HG02798 (cell line): Measurements from ENCODE around the gene ARHGAP29.

Experiments
- ATAC-seq: cut with Tn5 transposase; IDR thresholded peaks from one replicate; pipeline ENCODE4 v1.9.1; 2021; ENCODE audit warnings: mild to moderate bottlenecking; ENCODE audit not compliant: unreplicated experiment, poor library complexity

ARHGAP29 gene

DNA sequence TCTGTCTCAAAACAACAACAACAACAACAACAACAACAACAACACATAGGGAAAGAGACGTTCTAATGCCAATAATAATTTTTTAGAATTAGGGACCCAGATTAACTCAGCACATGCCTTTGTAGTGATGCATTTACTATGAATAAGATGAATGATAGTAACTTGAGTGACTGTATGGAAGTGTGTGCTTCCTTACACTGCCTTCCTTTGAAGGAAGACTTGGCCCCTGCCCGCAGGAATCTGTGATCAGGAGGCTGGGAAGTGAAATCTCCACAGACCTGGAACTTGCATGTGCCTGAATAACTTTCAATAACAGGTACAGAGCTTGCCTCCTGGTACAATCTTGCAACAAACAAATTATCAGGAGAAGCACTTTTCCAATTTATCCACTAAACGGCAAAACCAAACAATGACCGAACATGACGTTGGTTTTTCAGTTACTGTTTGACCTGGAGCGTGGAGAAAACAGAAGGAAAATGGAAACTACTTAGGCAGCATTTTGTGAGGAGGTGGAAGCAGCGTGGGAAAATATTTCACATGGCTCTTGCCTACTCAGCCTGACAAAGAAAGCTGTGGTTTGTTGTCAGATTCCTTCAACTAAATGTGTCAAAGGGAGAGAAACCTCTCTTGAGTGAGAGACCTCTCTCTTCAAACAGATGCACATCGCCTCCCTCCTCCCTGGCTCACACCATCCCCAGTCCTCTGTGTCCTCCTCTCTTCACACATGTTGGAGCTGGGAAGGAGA is 106.4 kb downstream of the ARHGAP29 start:
- ATAC-seq = no peak

DNA sequence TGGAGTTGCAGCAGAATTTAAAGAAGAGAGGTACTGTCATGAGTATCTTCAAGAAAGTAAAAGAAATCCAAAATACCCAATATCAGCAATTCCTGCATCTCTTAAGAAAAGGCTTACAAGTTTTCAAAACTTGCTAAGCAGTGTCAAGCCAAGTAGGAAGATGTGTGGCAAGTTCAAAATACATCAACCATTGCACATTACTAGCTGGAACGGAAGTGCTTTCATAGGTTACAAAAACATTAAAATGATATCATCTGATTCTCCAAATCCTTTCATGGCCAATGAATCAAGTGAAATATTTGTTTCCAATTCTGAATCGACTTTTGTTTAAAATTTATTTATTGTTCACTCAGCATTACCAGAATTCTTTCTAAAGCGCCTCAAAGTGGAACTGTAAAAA is 110.7 kb downstream of the ARHGAP29 start:
- no peak for ATAC-seq

DNA sequence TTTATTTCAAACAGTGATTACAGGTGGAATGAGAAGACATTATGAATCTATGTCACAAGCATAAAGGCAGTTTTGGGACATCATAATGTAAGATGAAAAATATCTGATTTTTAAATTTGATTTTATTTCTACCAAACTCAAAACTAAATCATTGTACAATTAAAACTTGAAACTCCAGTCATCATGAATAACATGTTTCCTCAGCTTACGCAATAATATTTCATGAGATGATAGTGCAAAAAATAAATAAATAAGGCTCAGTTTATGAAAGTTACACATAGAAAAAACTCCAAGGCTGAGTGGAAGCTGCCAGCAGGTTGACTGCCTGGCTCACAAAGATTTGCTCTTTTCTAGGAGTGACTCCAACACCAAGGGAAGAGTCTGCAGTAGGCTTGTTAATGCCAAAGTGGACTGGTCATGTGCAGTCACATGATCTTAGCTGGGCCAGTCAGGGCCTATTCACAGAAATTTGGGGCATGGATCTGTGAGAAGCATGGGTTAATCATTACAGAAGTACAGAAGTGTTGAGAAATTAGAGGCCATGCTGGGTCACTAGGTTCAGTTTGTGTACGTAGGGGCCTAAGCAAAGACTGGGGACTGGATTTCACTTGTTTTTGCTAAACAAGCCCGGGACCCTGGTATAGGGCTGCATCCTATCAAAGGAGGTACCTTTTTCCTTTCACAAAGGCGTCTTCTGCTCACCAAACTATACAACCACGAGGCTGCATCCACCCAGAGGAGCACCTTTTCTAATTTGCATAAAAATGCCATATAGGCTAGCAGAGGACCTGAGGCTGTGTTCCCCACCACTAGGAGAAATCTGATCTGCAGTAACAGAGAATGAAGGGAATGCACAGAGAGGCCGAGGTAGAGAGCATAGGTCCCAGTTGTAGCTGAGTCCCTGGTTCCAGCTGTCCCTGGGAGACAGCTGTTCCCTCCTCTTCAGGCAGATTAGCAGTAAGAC is 111.6 kb downstream of the ARHGAP29 start:
- no peak for ATAC-seq

DNA sequence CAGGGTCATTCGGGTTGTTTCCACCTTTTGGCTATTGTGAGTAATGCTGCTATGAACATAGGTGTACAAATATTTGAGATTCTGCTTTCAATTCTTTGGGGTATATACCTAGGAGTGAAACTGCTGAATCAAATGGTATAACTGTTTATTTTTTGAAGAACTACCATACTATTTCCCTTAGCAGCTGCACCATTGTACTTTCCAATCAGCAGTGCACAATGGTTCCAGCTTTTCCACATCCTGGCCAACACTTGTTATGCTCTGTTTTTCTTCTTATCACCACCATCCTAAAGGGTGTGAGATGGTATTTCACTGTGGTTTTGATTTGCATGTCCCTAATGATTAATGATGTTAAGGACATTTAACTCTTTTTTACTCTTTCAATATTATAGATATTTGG is 112.8 kb downstream of the ARHGAP29 start:
- ATAC-seq = no peak

DNA sequence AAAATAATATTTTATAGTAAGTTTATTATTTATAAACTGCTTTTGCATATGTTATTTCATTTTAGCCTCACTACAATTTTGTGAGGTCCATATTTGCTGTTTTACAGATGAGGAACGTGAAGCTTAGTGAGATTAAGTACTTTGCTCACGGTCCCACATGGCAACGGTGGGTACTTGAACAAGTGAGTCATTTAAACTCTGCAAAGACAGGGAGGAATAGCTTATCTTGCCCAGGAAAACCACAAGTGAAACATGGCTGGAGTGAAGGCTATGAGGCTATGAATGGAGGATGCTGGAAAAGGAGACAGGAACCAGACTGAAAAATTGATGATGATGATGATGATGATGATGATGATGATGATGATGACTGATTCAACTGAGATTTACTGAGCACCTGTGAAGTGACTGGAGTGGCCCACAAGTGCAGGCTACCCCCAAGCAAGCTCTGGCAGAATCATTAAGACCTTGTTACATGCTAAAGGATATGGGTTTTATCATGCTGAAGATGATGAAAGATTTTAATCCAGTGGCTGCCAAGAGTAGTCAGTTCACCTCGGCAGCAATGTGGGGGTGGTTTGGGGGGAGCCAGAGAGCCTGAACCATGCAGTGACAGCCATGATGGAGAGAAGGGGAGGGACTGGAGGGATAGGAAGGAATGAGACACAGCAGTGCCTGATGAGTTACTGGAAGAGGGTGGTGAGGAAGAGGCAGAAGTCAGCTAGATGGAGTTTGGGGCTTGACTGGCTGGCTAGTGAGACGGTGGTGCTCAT is 115.0 kb downstream of the ARHGAP29 start:
- no peak for ATAC-seq
